ENCODE results near the gene GOLGB1.

Gene GOLGB1

DNA sequence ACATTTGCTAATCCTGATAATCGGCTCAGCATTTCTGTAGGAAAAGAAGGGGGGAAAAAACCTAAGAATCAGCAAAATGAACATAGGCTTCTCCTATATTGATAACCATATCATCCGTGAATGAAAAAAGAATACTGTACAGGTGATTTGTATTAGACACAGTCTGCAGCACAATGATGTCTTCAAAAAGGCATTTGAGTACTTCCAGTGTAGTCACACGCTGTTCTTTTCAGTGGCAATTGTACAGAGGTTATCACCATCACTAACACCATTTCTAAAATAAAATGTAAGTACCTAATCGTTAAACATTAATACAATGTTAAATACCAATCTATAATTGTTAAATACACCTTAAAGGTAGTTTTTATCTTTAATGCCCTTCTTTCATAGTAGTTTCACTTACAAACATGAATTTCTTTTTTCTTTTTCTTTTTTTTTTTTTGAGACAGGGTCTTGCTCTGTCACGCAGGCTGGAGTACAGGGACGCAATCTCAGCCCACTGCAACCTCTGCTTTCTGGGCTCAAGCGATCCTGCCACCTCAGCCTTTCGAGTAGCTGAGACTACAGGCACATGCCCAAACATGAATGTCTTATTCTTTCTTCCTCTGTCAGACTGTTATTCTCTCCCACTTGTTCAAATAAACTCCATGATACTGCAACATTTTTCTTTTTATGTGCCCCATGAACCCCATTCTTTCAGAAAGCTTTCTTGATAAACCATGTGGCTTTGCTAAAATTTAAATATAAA, 18.4 kb downstream of the GOLGB1 start:
- H3K4me3 ChIP-seq (ENCODE audit: low read depth, low read length), result no peak overlapping the region
- TF ChIP-seq, protein P1, sequence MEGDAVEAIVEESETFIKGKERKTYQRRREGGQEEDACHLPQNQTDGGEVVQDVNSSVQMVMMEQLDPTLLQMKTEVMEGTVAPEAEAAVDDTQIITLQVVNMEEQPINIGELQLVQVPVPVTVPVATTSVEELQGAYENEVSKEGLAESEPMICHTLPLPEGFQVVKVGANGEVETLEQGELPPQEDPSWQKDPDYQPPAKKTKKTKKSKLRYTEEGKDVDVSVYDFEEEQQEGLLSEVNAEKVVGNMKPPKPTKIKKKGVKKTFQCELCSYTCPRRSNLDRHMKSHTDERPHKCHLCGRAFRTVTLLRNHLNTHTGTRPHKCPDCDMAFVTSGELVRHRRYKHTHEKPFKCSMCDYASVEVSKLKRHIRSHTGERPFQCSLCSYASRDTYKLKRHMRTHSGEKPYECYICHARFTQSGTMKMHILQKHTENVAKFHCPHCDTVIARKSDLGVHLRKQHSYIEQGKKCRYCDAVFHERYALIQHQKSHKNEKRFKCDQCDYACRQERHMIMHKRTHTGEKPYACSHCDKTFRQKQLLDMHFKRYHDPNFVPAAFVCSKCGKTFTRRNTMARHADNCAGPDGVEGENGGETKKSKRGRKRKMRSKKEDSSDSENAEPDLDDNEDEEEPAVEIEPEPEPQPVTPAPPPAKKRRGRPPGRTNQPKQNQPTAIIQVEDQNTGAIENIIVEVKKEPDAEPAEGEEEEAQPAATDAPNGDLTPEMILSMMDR (IDR thresholded peaks at IDR 0.05; ENCODE audit: insufficient read depth, low read length, missing control alignments), result no peak
- POLR2A ChIA-PET, result no interaction called here
- CTCF ChIA-PET, result interaction anchor here (1.1 kb wide), 1 partner anchor 14 kb away, joined by 5 read pairs; no protein-coding TSS in a partner anchor
- no peak for DNase-seq (ENCODE audit: low read depth, low spot score)

DNA sequence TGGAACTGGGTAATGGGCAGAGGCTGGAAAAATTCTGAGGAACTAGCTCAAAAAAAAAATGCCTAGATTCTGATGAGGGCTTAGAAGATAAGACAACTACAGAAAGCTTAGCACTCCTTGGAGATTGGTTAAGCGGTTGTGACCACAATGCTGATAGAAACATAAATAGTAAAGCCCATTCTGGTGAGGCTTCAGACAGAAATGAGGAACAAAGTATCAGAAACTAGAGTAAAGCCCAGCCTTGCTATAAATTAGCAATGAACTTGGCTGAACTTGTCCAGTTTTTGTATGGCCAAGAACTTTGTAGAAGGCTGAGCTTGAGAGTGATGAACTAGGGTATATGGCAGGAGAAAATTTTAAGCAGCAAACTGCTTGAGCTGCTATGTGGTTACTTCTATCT, 25.4 kb downstream of the GOLGB1 start:
- ChIA-PET CTCF (interaction anchor here (0.8 kb wide), 1 partner anchor 10 kb away, joined by 3 read pairs; no protein-coding TSS in a partner anchor), POLR2A (no interaction called here)
- H3K4me3 ChIP-seq (ENCODE audit: low read depth, low read length), result no peak overlapping the region
- TF ChIP-seq, protein P1 (IDR thresholded peaks at IDR 0.05; ENCODE audit: insufficient read depth, low read length, missing control alignments), result no peak
- no peak for DNase-seq (ENCODE audit: low read depth, low spot score)

DNA sequence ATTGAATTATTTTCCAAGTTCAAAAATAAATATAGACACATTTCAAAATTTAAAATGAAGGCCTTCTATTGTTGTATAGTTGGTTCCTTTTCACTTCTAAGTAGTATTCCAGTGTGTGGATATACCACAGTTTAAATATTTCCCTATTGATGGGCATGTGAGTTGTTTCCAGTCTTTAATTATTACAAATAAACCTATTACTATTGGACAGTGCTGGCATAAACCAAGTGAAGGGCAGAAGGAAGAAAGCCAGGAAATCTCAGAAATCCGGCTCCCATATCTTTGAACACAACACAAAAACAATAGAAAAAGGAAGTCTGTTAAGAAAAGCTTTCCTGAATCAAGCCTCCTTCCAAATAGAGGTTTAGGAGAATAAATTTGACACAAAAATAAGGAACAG, 26.1 kb downstream of the GOLGB1 start:
- POLR2A ChIA-PET, result no interaction called here
- CTCF ChIA-PET, result interaction anchor here (0.8 kb wide), 1 partner anchor 9 kb away, joined by 3 read pairs; no protein-coding TSS in a partner anchor
- no peak for DNase-seq (ENCODE audit: low read depth, low spot score)
- H3K4me3 ChIP-seq (ENCODE audit: low read depth, low read length), result no peak overlapping the region
- TF ChIP-seq, protein P1 (IDR thresholded peaks at IDR 0.05; ENCODE audit: insufficient read depth, low read length, missing control alignments), result no peak

DNA sequence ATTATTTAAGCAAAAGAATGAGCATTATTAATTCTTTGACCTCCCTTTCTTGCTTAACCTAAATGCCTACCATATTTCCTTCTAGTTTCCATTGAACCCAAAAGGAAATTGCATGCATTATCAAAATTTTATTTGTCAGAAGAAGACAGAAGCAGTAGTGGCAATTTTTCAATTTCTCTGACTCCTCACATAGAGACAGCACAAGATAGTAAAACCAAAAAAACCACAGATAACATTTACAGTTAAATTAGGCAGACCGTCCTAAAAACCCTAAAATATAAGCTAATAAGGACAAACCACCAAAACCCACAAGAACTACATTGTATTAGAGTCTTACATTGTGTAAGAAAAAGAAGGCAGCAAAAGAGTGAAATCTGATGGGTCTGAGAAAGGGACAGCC, 27.1 kb downstream of the GOLGB1 start:
- ChIA-PET CTCF (no interaction called here), POLR2A (no interaction called here)
- no peak for DNase-seq (ENCODE audit: low read depth, low spot score)
- TF ChIP-seq, protein P1 (IDR thresholded peaks at IDR 0.05; ENCODE audit: insufficient read depth, low read length, missing control alignments), result no peak
- no peak overlapping the region for H3K4me3 ChIP-seq (ENCODE audit: low read depth, low read length)

DNA sequence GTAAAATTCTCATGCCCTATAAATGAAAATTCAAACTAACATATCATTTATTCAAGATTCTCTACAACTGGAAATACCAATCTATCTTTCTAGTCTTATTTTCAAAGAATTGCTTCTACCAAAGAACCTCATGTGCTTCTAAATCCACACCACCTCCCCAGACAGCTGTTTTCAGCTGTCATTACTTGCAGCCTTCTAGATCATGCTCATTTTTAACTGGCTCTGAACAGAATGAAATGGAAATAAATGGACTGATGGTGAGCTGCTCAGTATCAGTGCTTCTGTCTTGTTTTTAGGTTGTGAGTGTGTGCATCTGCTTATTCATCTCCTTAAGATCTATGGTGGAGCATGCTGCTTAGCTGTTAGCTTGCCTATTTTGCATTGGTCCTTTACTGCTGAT, 29.4 kb downstream of the GOLGB1 start:
- DNase-seq (ENCODE audit: low read depth, low spot score), result no peak
- TF ChIP-seq, protein P1 (IDR thresholded peaks at IDR 0.05; ENCODE audit: insufficient read depth, low read length, missing control alignments), result no peak
- ChIA-PET POLR2A (no interaction called here), CTCF (no interaction called here)
- H3K4me3 ChIP-seq (ENCODE audit: low read depth, low read length), result no peak overlapping the region

DNA sequence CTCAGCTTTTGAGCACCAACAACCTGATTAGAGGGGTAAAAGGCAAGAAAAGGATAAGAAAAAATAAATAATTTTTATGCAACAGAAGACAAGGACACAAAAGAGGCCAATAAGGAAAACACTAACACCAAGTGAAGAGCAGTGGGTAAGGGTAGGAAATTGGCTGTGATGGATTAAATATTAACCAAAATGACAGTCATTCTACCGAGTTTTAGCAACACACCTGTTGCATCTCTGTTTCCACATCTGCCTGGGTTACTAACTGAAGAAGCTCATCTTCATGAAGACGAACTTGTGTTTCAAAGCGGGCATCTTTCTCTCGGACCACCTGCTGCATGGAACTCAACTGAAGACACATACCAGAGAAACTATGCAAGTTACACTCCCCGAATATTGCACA, 30.1 kb downstream of the GOLGB1 start:
- POLR2A ChIA-PET, result no interaction called here
- TF ChIP-seq, protein P1 (IDR thresholded peaks at IDR 0.05; ENCODE audit: insufficient read depth, low read length, missing control alignments), result no peak
- no peak overlapping the region for H3K4me3 ChIP-seq (ENCODE audit: low read depth, low read length)
- CTCF ChIA-PET, result no interaction called here
- DNase-seq (ENCODE audit: low read depth, low spot score), result no peak

All from AG04449 (cell line).